Stimulated activated CD8-positive, alpha-beta memory T cell treated with anti-CD3 and anti-CD28 coated beads, Interleukin-15, amount 100 ng/mL, for 48 hours (primary cell): ENCODE results near the gene AMBRA1.

Experiments
- DNase-seq, 2 donors: peaks; one replicate each; pipeline ENCODE4 v3.0.0-alpha.2; 2020; ENCODE audit warnings: low read depth in 2 of 2

Gene AMBRA1

DNA sequence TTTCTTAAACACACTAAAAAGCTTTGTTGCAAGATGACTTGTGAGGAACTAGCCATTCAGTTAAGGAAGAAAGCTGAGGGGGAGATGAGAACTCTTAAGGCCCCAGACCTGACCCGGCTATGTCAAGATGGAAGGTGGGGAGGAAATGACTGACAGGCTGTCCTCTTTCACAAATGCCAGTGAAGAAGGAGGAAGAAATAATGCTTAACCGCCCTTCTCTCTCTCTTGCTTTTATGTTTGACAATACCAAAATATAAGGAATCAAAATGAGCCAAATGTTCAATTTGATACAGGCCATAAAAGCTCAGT, 87.4 kb downstream of the AMBRA1 start:
- no peak for DNase-seq

DNA sequence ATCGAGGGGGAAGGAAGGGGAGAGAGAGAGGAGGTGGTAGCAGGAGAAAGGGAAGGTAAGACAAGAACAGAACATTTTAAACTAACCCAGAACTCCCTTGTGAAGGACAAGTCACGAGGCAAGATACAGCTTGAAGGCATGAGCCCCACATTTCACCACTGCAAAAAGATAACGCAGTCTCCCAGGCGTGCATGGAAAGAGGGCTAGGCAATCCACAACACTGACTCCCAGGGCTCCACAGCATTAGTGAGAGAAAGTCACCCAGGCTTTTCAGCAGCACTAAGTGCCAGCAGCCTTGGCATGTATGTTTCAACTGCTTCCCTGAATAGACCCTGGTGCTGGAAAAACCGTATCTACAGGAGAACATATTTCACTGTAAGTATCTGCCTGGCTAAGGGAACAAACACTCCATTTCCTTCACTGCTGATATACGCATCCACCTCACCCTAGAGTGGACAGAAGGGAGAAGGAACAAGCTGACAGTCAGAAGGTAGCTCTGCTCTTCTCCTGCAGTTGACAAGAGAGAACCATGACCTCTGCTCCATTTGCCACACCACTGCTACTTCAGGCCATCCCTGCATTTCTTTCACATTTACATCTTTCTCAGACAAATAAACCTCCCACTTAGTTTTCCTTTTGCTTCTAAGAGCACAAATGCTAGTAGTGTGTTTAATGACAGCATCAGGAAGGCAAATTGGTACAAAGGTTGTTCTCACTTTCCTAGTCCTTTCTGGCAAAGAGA, 87.9 kb downstream of the AMBRA1 start:
- DNase-seq: no peak

DNA sequence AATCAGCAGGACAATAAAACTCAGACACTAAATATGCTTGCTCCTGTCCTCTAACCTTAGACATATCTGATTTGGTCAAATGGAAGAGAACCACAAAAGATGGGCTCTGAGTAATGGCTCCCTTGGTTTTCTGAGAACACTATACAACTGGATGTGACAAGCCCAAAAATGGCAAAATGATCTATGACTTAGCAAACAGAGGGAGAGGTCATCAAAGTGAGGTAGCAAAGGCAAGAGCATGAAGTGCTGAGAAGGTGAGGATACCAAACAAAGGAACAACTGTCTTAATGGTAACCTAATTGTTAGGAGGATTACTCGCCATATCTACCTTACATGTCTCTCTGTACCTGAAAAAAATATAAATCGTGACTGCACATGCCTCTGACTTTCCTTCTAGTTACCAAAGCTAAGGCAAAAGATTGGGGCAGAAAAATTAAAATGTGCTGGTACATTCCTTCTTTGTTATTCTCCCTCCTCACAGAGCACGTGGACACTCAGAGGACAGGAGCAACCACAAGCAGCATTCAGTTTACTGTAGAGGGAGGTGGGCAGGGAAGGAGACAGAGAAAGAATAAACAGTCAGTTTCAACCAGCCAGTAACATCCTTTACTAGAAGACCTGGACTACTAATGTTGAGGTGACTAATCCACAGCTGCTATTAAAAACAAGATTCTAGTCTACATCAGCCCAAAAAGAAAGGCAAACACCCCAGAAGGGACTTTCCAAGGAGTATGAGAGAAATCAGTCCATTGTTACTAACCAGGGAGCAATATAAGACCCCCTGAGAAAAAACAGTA, 88.8 kb downstream of the AMBRA1 start:
- DNase-seq: no peak

DNA sequence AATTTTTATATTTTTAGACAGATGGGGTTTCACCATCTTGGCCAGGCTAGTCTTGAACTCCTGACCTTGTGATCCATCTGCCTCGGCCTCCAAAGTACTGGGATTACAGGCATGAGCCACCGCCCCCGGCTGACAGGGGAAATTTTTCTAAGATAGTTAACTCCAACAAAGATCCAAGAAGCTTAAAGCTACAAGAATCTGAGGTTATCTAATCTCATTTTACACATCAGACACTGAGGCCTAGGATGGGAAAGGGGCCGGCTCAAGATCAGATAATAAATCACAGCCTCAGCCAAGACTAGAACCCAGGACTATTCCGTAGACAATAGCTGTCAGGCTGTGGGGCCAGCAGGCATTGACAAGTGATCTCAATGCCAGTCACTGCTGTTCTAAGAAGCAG, 94.0 kb downstream of the AMBRA1 start:
- DNase-seq: no peak

DNA sequence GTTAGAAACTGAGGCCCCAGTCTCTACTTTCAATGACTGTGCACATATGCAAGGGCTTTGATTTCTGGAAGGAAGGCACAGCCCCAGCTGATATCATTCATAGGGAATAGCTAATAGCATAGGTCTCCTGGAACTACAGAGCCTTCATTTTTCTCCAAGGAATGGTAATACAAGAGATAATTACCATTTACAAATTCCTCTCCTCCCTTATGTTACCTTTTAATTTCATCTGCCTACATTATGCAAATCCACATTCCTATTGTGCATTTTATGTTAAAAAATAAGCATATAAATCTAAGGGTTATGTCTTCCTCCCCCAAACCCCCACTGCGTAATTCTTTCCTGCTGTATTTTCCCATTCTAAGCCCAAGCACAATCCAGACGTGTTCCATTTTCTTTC, 94.9 kb downstream of the AMBRA1 start:
- no peak for DNase-seq

GRCh38 chr11:46498179-46498578, 95.6 kb downstream of the AMBRA1 start:
- no peak for DNase-seq

GRCh38 chr11:46497498-46497897, 96.3 kb downstream of the AMBRA1 start:
- DNase-seq: no peak

DNA sequence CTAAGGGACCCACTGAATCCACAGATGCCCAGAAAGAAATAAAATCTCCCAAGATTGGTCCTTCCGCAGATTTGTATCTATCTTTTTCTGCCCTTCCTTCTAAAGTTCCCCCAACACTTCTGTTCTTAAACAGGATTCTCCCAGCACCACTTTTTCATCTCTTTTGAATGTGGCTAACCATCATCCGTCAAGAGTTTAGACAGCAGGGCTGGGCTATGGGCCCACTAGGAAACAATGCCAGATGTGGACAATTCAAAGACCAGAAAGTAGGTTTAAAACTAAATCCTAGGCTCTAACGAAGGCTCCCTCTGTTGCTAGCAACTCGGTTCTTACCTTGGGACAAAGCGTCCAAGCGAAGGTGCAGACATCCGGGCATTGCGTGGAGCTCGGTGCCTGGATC, 100.0 kb downstream of the AMBRA1 start:
- no peak for DNase-seq

DNA sequence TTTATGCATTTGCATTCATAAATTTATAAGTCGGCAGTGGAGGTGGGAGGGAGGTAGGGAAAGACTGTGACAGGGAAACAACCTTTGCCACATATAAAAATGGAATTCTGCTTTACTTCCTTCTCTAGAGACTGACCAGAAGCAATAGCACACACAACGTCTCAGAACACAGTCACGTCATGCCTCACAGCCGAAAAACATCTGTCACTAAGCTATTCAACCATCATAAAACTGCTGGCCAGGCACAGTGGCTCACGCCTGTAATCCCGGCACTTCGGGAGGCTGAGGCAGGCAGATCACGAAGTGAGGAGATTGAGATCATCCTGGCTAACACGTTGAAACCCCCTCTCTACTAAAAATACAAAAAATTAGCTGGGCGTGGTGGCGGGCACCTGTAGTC, 101.3 kb downstream of the AMBRA1 start:
- DNase-seq: no peak

GRCh38 chr11:46491661-46492330, 102.0 kb downstream of the AMBRA1 start:
- no peak for DNase-seq

DNA sequence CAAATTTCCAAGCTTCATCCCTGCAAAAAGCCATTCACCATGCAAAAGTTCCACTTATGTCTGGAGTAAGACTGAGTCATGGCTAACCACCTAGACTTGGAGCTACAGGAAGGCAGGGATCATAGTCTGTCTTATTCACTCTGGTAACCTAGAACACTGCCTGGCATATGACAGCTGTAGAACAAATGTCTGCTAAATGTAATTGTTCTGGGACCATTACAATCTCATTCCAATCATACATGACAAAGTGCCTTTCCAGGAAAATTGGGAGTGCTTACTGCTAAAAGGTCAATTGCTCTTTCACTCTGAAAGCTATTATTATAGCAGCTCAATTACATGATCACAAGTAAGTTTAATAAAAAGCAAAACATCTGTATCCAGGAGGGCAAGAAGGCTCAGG, 103.2 kb downstream of the AMBRA1 start:
- DNase-seq: no peak

DNA sequence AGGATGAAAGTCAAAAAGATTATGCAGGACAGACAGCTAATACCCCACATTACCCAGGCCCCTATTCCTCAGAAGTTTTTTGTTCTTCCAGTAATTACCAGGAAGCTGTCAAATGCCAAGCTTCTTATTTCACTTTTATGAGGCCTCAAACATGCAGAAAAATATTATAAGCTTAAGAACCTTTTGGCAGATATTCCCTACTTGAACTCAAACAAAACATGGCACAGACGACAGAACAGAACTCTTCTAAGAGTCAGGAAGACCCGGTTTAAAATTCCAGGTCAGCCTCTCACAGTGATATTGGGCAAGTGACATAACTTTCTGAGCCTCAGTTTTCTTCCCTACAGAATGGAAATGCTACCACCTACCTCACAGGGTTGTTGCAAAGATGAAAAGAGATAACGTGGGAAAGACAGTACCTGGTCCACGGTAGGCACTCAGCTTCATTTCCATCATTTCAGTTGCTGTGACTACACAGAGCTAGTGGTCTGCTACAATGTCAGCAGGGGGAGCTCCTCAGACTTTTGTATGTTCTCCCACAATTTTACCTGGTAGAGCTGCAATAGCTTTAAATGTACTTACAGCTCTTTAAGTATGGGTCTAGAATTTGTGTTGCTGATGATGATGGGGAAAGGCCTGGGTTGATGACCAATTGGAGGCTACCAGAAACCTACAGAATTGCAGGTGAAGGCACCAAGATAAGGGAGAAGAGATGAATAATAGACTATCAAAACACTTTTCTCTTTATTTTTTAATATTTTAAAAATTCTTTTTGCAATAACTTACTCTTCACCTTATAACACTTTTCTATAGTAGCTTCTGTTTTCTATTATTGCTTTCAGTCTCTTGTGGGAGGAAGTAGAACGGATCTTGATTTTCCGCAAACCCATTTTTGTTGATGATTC, 103.9 kb downstream of the AMBRA1 start:
- no peak for DNase-seq

GRCh38 chr11:46485856-46486443, 107.9 kb downstream of the AMBRA1 start:
- DNase-seq: no peak

DNA sequence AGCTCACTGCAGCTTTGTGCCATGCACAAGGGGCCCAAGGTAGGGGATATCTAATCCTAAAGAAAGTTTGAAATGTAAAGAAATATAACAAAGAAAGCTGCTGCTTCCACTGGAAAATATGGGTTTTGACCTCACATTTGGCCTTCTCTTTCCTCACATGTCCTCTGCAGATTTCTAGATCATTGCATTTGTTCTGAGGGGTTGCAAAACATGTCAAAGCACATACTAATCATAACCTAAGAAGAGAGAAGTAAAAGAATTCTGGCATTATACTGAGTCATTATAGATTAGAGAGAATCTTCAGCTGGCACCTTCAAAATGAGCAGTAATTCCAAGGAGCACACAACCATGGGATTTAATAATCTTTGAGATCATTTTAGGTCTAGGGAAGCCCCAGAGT, 109.7 kb downstream of the AMBRA1 start:
- DNase-seq: no peak

DNA sequence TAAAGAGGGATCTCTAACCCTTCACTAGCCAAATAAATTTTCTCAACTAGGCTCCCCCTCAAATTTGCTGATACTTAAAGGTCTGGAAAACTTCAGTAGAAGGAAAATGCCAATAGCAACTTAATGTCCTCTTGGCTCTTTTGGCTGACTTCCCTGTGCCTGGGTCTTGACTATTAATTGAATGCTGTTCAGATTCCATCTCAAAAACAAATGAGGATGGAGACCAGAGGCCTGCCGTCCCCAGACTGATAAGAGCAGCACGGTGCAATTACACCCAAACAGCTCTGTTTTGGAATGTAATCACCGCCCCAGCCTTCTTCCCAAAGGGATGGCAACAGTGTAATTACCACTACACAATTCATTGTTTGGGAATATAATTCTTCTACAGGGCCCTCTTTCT, 112.9 kb downstream of the AMBRA1 start:
- DNase-seq: no peak

- no peak for DNase-seq
Measured at GRCh38 chr11:46480166-46480726, 113.6 kb downstream of the AMBRA1 start.

DNA sequence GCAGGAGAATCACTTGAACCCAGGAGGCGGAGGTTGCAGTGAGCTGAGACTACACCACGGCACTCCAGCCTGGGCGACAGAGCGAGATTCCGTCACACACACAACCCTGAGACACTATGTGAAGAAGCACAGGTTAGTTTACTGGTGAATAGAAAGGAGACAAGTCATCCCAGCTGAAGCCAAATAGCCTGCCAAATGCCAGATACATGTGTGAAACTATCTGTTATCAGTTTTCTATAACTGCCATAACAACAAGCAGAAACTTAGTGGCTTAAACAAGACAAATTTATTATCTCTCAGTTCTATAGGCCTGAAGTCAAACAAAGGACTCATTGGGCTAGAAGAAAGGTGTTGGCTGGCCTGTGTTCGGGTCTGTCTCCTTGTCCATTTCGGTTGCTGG, 114.2 kb downstream of the AMBRA1 start:
- DNase-seq: no peak

DNA sequence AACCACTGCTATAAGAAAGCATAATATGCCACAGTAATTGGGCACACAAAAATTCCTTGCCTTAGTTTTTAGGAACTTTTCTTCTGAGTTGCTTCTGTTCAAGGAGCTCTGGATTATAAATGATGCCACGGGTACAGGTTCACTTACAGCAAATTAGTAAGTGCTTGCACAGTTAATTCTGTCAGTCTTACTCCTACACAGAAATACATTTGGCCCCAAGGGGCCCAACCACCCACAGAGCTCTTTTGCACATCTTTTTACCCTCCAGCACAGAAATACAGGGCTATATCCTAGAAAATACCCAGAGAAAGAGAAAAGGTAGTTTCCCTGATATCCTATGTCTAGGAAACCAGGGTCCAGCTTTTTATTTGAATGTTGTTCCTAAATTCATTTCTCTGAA, 115.6 kb downstream of the AMBRA1 start:
- no peak for DNase-seq

GRCh38 chr11:46477136-46477535, 116.7 kb downstream of the AMBRA1 start:
- DNase-seq: no peak

DNA sequence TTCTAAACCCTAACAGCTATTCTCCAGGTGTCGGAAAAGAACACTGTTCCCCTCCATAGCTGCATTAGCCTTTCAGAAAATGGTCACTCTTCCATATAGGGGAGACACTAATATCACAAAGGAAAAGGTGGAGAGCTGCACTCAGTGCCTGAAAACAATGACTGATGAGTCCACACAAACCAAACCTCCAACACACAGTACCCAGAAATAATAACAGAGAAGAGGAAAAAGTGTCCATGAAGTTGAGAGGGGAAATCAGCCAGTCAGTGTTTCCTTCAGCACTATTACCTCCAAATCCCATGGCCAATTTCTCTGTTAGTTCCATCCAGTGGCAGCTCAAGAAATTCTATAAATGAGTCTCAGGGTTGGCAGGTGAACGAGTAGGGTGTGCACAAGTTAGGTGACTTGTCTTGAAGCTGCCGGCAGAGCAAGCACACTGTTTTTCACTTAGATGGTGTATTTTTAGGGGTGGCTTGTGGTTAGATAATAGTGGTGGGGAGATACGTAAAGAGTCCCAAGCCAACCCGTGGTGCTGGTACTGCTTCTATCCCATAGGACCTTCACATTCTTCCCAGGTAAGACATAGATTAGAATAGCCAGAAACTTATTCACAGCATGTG, 117.8 kb downstream of the AMBRA1 start:
- DNase-seq: no peak
